Astrocyte (in vitro differentiated cells and primary cell): Measurements from ENCODE around the gene TGDS. TPM values are rescaled to one million over a fixed set of nuclear protein-coding genes. Genes with fewer than 3 reads are reported as not detected.
"Not testable (repeated sequence)": the region's sequence is repeated elsewhere in the genome, so short reads cannot be mapped to it uniquely, and the experiment has no call there.

Source experiments
- DNase-seq: peaks from one replicate; pipeline ENCODE4 v3.0.0-alpha.2; 2010; ENCODE audit warnings: low read depth
- FAIRE-seq: peaks from 2 replicates; lab custom pipeline; 2011; peaks lifted over from hg19 to GRCh38; lab: Jason Lieb, UNC
- H2AFZ ChIP-seq: 2 replicates; pipeline ENCODE4 v1.6.0; 2012; ENCODE audit warnings: low read depth, low read length, inconsistent platforms
- H3K27ac ChIP-seq: 2 replicates; pipeline ENCODE4 v1.5.1; 2011; ENCODE audit warnings: low read depth, low read length, inconsistent platforms
- H3K27me3 ChIP-seq: 2 replicates; pipeline ENCODE4 v1.6.0; 2011; ENCODE audit warnings: low read length, inconsistent platforms; ENCODE audit not compliant: insufficient read depth
- H3K36me3 ChIP-seq: 2 replicates; pipeline ENCODE4 v1.5.1; 2011; ENCODE audit warnings: low read length, inconsistent platforms; ENCODE audit not compliant: insufficient read depth
- H3K4me1 ChIP-seq: 2 replicates; pipeline ENCODE4 v1.5.1; 2011; ENCODE audit warnings: low read length, inconsistent platforms; ENCODE audit not compliant: insufficient read depth
- H3K4me2 ChIP-seq: 2 replicates; pipeline ENCODE4 v1.6.0; 2012; ENCODE audit warnings: low read length, inconsistent platforms
- H3K4me3 ChIP-seq: 2 replicates; pipeline ENCODE4 v1.5.1; 2011; ENCODE audit warnings: low read depth, mild to moderate bottlenecking, low read length, inconsistent platforms; ENCODE audit not compliant: insufficient read depth
- H3K79me2 ChIP-seq: 2 replicates; pipeline ENCODE4 v1.6.0; 2012; ENCODE audit warnings: mild to moderate bottlenecking, low read length, inconsistent platforms; ENCODE audit not compliant: insufficient read depth
- H3K9ac ChIP-seq: 2 replicates; pipeline ENCODE4 v1.6.0; 2012; ENCODE audit warnings: mild to moderate bottlenecking, low read length, inconsistent platforms
- H3K9me3 ChIP-seq: 2 replicates; pipeline ENCODE4 v1.5.1; 2012; ENCODE audit warnings: low read depth, mild to moderate bottlenecking, low read length, inconsistent platforms; ENCODE audit not compliant: insufficient read depth
- H4K20me1 ChIP-seq: 2 replicates; pipeline ENCODE4 v1.6.0; 2012; ENCODE audit warnings: low read length, inconsistent platforms; ENCODE audit not compliant: insufficient read depth
- H3K27ac Mint-ChIP-seq: one replicate; pipeline ENCODE4 v1.8.0; 2021; ENCODE audit warnings: mild to moderate bottlenecking, mixed read lengths; ENCODE audit not compliant: unreplicated experiment
- H3K27me3 Mint-ChIP-seq: one replicate; pipeline ENCODE4 v1.8.0; 2021; ENCODE audit warnings: low read depth, mixed read lengths; ENCODE audit not compliant: unreplicated experiment
- H3K36me3 Mint-ChIP-seq: one replicate; pipeline ENCODE4 v1.8.0; 2021; ENCODE audit warnings: low read depth, mixed read lengths; ENCODE audit not compliant: unreplicated experiment
- H3K4me1 Mint-ChIP-seq: one replicate; pipeline ENCODE4 v1.8.0; 2021; ENCODE audit warnings: low read depth, mixed read lengths; ENCODE audit not compliant: unreplicated experiment
- H3K4me3 Mint-ChIP-seq: one replicate; pipeline ENCODE4 v1.8.0; 2021; ENCODE audit warnings: mild to moderate bottlenecking, moderate library complexity, mixed read lengths; ENCODE audit not compliant: unreplicated experiment
- H3K9me3 Mint-ChIP-seq: one replicate; pipeline ENCODE4 v1.8.0; 2021; ENCODE audit warnings: mild to moderate bottlenecking, mixed read lengths; ENCODE audit not compliant: unreplicated experiment
- EZH2 ChIP-seq: IDR thresholded peaks from 2 replicates; pipeline ENCODE4 v1.6.1; 2012; ENCODE audit warnings: mild to moderate bottlenecking, low read length, inconsistent platforms; ENCODE audit not compliant: insufficient read depth
- total RNA-seq: library from RNA; stranded (reverse); gene quantifications from 2 replicates; pipeline ENCODE4 v1.2.1, GENCODE V29; 2021
- TF ChIP-seq, protein P1 (sequence below): IDR thresholded peaks from 2 replicates; pipeline ENCODE4 v1.5.1; 2011; ENCODE audit warnings: low read depth, mild to moderate bottlenecking, inconsistent platforms, low read length, moderate library complexity; ENCODE audit not compliant: insufficient read depth

TGDS gene
- total RNA-seq, 1 donor from 2014 or later: 11.7 TPM

DNA sequence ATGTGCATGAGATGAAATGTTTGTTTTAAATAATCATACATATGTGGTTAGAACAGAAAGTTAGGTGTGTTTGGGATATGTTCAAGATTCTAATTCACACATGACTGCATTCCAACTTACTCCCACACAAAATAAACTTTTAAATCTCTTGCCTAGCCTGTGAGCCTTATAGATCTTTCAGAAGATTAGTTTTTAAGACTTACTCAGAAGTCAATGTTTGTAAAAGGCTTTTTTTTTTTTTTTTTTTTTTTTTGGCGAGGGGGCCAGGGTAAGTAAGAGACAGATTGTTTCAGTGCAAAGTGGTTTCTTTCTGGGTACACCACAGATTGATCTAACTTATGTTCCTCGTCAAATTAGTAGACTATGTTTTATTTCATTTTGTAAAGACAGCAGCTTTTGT is 44.8 kb upstream of the TGDS start:
- TF ChIP-seq, protein P1, sequence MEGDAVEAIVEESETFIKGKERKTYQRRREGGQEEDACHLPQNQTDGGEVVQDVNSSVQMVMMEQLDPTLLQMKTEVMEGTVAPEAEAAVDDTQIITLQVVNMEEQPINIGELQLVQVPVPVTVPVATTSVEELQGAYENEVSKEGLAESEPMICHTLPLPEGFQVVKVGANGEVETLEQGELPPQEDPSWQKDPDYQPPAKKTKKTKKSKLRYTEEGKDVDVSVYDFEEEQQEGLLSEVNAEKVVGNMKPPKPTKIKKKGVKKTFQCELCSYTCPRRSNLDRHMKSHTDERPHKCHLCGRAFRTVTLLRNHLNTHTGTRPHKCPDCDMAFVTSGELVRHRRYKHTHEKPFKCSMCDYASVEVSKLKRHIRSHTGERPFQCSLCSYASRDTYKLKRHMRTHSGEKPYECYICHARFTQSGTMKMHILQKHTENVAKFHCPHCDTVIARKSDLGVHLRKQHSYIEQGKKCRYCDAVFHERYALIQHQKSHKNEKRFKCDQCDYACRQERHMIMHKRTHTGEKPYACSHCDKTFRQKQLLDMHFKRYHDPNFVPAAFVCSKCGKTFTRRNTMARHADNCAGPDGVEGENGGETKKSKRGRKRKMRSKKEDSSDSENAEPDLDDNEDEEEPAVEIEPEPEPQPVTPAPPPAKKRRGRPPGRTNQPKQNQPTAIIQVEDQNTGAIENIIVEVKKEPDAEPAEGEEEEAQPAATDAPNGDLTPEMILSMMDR: no peak
- TF ChIP-seq EZH2: no peak
- H3K27me3 Mint-ChIP-seq: no peaks in the 10 kb centered on the region
- DNase-seq: peak; percentile 59
- peaks cover 19% of the 10 kb centered on the region for H3K4me1 Mint-ChIP-seq
- H3K36me3 Mint-ChIP-seq: no peaks in the 10 kb centered on the region
- peak overlapping the region; percentile 75 for H3K4me2 ChIP-seq
- peak overlapping the region; percentile 55 for H3K27ac ChIP-seq
- no peaks in the 10 kb centered on the region for H3K79me2 ChIP-seq
- FAIRE-seq: no peak
- H3K4me3 Mint-ChIP-seq: no peak overlapping the region
- no peak overlapping the region for H3K4me3 ChIP-seq
- peak overlapping the region; percentile 78 for H3K27ac Mint-ChIP-seq
- peaks cover 4% of the 10 kb centered on the region for H3K9me3 Mint-ChIP-seq
- H3K27me3 ChIP-seq: no peaks in the 10 kb centered on the region
- H4K20me1 ChIP-seq: no peaks in the 10 kb centered on the region
- no peaks in the 10 kb centered on the region for H3K9me3 ChIP-seq
- no peaks in the 10 kb centered on the region for H3K36me3 ChIP-seq
- H3K9ac ChIP-seq: no peak overlapping the region
- H3K4me1 ChIP-seq: peaks cover 14% of the 10 kb centered on the region
- H2AFZ ChIP-seq: no peak overlapping the region

DNA sequence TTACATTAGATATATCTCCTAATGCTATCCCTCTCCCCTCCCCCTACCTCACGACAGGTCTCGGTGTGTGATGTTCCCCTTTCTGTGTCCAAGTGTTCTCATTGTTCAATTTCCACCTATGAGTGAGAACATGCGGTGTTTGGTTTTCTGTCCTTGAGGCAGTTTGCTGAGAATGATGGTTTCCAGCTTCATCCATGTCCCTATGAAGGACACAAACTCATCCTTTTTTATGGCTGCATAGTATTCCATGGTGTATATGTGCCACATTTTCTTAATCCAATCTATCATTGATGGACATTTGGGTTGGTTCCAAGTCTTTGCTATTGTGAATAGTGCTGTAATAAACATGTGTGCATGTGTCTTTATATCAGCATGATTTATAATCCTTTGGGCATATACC is 41.7 kb upstream of the TGDS start:
- FAIRE-seq, DNase-seq, H3K4me3 Mint-ChIP-seq, H3K4me3 ChIP-seq, H3K27me3 ChIP-seq, H2AFZ ChIP-seq, H3K36me3 ChIP-seq, H3K9me3 ChIP-seq, H3K79me2 ChIP-seq, H3K4me2 ChIP-seq, H3K27me3 Mint-ChIP-seq, H3K27ac Mint-ChIP-seq, H3K9ac ChIP-seq, H3K36me3 Mint-ChIP-seq, H3K27ac ChIP-seq, H4K20me1 ChIP-seq, H3K9me3 Mint-ChIP-seq: not testable (repeated sequence)
- H3K4me1 Mint-ChIP-seq: peaks cover 19% of the 10 kb centered on the region
- H3K4me1 ChIP-seq: peaks cover 14% of the 10 kb centered on the region

DNA sequence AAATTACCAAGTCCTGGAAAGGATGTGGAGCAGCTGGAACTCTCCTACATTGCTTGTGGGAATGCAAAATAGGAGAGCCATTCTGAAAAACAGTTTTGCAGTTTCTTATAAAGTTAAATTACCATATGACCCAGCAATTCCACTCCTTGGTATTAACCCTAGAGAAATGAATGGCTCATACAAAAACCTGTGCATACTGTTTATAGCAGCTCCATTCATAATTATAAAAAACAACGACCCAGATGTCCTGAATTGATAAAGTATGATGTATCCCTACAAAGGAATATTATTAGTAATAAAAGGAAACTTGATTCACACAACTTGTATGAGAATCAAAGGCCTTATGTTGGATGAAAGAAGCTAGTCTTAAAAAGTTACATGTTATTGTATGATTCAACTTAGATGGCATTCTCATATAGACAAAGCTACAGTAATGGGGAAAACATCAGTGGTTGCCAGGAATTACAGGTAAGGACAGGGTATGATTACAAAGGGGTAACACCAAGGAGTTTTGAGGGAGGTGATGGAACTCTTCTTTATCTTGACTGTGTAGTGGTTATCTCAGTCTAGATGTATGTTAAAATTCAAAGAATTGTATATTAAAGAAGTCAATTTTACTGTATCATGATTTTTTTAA is 41.1 kb upstream of the TGDS start:
- no peak for TF ChIP-seq EZH2
- TF ChIP-seq, protein P1: no peak
- no peak overlapping the region for H3K4me2 ChIP-seq
- H3K79me2 ChIP-seq: no peaks in the 10 kb centered on the region
- H3K4me3 ChIP-seq: no peak overlapping the region
- H3K27me3 ChIP-seq: no peaks in the 10 kb centered on the region
- Mint-ChIP-seq H3K4me1 (peaks cover 18% of the 10 kb centered on the region), H3K27ac (no peak overlapping the region), H3K36me3 (peaks cover 8% of the 10 kb centered on the region), H3K27me3 (no peaks in the 10 kb centered on the region), H3K9me3 (peaks cover 4% of the 10 kb centered on the region), H3K4me3 (no peak overlapping the region)
- peaks cover 14% of the 10 kb centered on the region for H3K4me1 ChIP-seq
- no peaks in the 10 kb centered on the region for H3K36me3 ChIP-seq
- H3K9ac ChIP-seq: no peak overlapping the region
- FAIRE-seq (no peak), DNase-seq (no peak)
- H3K9me3 ChIP-seq: no peaks in the 10 kb centered on the region
- no peak overlapping the region for H3K27ac ChIP-seq
- H4K20me1 ChIP-seq: no peaks in the 10 kb centered on the region
- H2AFZ ChIP-seq: no peak overlapping the region

DNA sequence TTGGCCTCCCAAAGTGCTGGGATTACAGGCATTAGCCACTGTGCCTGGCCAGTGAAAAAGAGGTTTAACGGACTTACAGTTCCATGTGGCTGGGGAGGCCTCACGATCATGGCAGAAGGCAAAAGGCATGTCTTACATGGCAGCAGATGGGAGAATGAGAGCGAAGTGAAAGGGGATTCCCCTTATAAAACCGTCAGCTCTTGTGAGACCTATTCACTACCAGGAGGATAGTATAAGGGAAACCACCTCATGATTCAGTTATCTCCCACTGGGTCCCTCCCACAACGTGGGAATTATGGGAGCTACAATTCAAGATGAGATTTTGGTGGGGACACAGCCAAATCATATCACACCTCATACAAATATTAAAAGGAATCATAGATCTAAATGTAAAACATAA is 40.1 kb upstream of the TGDS start:
- H3K9me3 ChIP-seq, H3K27me3 ChIP-seq, H3K27ac Mint-ChIP-seq, H3K4me3 ChIP-seq, H3K27me3 Mint-ChIP-seq, H3K4me2 ChIP-seq, H3K36me3 Mint-ChIP-seq, DNase-seq, H3K9me3 Mint-ChIP-seq, H3K36me3 ChIP-seq, H3K4me1 Mint-ChIP-seq, H2AFZ ChIP-seq, H3K79me2 ChIP-seq, H3K27ac ChIP-seq, FAIRE-seq, H3K4me1 ChIP-seq, H4K20me1 ChIP-seq, H3K4me3 Mint-ChIP-seq, H3K9ac ChIP-seq: not testable (repeated sequence)
